H1 (cell line): ENCODE data around the gene PIGS. TPM values are rescaled to one million over a fixed set of nuclear protein-coding genes. Genes with fewer than 3 reads are reported as not detected.

Experiments used
- CTCF ChIA-PET: fragments of 300-600 bp; sonication (Branson Sonifier 250); formaldehyde crosslinking; loops from one replicate; lab custom pipeline; 2021; ENCODE audit not compliant: partially characterized antibody; lab: Charles Lee
- POLR2A ChIA-PET: fragments of 300-600 bp; sonication (Branson Sonifier 250); formaldehyde crosslinking; loops from one replicate; lab custom pipeline; 2021; ENCODE audit warnings: inconsistent platforms; ENCODE audit not compliant: partially characterized antibody; lab: Charles Lee
- DNase-seq, 2 experiments: peaks; one replicate each; pipeline versions ENCODE4 v3.0.0 to v3.0.0-alpha.2; 2010 to 2022; ENCODE audit warnings: low spot score in 2 of 2, low read depth in 1 of 2, mixed read lengths in 1 of 2
- FAIRE-seq: peaks from 2 replicates; lab custom pipeline; 2011; peaks lifted over from hg19 to GRCh38; lab: Jason Lieb, UNC
- H2AFZ ChIP-seq: 2 replicates; pipeline ENCODE4 v1.8.1; 2012; ENCODE audit warnings: low read length, inconsistent platforms
- H2AK5ac ChIP-seq: 2 replicates; pipeline ENCODE4 v1.6.1; 2013; ENCODE audit warnings: low read depth, low read length
- H2BK120ac ChIP-seq: replicated peaks from 2 replicates; pipeline ENCODE3; 2013; ENCODE audit warnings: low read depth, low read length, inconsistent platforms
- H2BK12ac ChIP-seq: 2 replicates; pipeline ENCODE4 v1.6.1; 2013; ENCODE audit warnings: low read depth, low read length
- H2BK15ac ChIP-seq: 2 replicates; pipeline ENCODE4 v1.6.1; 2013; ENCODE audit warnings: low read length
- H2BK20ac ChIP-seq: 2 replicates; pipeline ENCODE4 v1.6.1; 2013; ENCODE audit warnings: low read length
- H2BK5ac ChIP-seq: 2 replicates; pipeline ENCODE4 v1.6.1; 2013; ENCODE audit warnings: low read depth, low read length
- H3K14ac ChIP-seq: 2 replicates; pipeline ENCODE4 v1.6.1; 2013; ENCODE audit warnings: inconsistent platforms; ENCODE audit not compliant: insufficient read length
- H3K18ac ChIP-seq: 2 replicates; pipeline ENCODE4 v1.6.1; 2013; ENCODE audit warnings: low read length; ENCODE audit errors: extremely low read depth
- H3K23ac ChIP-seq: 2 replicates; pipeline ENCODE4 v1.6.1; 2013; ENCODE audit warnings: inconsistent platforms; ENCODE audit not compliant: insufficient read length
- H3K23me2 ChIP-seq: 2 replicates; pipeline ENCODE4 v1.6.1; 2013; ENCODE audit warnings: low read depth, low read length
- H3K27ac ChIP-seq: 2 replicates; pipeline ENCODE4 v1.6.1; 2011; ENCODE audit warnings: low read depth, low read length, inconsistent platforms
- H3K27me3 ChIP-seq, 4 experiments: replicated peaks in 1 of 4; 1 replicate in 1 of 4; 2 replicates in 3 of 4; pipeline versions ENCODE4 v1.6.1 to v1.8.1; 2011 to 2013; ENCODE audit warnings: low read length in 3 of 4, mild to moderate bottlenecking in 3 of 4, inconsistent platforms in 2 of 4, mixed read lengths in 2 of 4, moderate library complexity in 1 of 4; ENCODE audit not compliant: control insufficient read depth in 3 of 4, insufficient read depth in 3 of 4; ENCODE audit errors: extremely low read depth in 1 of 4
- H3K36me3 ChIP-seq, 4 experiments: 2 replicates each; pipeline versions ENCODE4 v1.6.1 to v1.8.1; 2011 to 2013; ENCODE audit warnings: mild to moderate bottlenecking in 4 of 4, low read length in 3 of 4, moderate library complexity in 2 of 4, control low read depth in 1 of 4, inconsistent platforms in 1 of 4; ENCODE audit not compliant: insufficient read depth in 4 of 4, control insufficient read depth in 2 of 4
- H3K4ac ChIP-seq: replicated peaks from 2 replicates; pipeline ENCODE3; 2013; ENCODE audit warnings: low read length, low read depth, mixed read lengths, inconsistent platforms; ENCODE audit not compliant: insufficient read length
- H3K4me1 ChIP-seq, 4 experiments: replicated peaks in 1 of 4; 1 replicate in 1 of 4; 2 replicates in 3 of 4; pipeline versions ENCODE4 v1.6.1 to v1.8.1; 2011 to 2013; ENCODE audit warnings: low read length in 3 of 4, inconsistent platforms in 2 of 4, mixed read lengths in 1 of 4; ENCODE audit not compliant: insufficient read depth in 4 of 4, control insufficient read depth in 3 of 4
- H3K4me2 ChIP-seq, 2 experiments: 2 replicates each; pipeline versions ENCODE4 v1.6.1 to v1.8.1; 2011 to 2013; ENCODE audit warnings: low read depth in 2 of 2, low read length in 2 of 2, control low read depth in 1 of 2, inconsistent platforms in 1 of 2, mild to moderate bottlenecking in 1 of 2; ENCODE audit not compliant: insufficient read depth in 1 of 2
- H3K4me3 ChIP-seq, 4 experiments: fragments of 200-600, 300-600 bp in 1 of 4; sonication (generic), shearing (Covaris generic), sonication (Bioruptor Twin) in 1 of 4; 2 replicates each; pipeline versions ENCODE4 v1.5.1 to v1.8.1; 2011 to 2016; ENCODE audit warnings: low read length in 4 of 4, low read depth in 3 of 4, control low read depth in 2 of 4, inconsistent platforms in 2 of 4, mild to moderate bottlenecking in 2 of 4, mixed read lengths in 1 of 4, moderate library complexity in 1 of 4; ENCODE audit not compliant: insufficient read depth in 2 of 4; ENCODE audit errors: extremely low read depth in 1 of 4
- H3K56ac ChIP-seq: replicated peaks from 2 replicates; pipeline ENCODE3; 2013; ENCODE audit warnings: low read depth, mild to moderate bottlenecking, mixed read lengths, low read length, inconsistent platforms; ENCODE audit not compliant: insufficient read length
- H3K79me1 ChIP-seq: 2 replicates; pipeline ENCODE4 v1.6.1; 2013; ENCODE audit warnings: low read depth, low read length, control low read depth
- H3K79me2 ChIP-seq, 2 experiments: 2 replicates each; pipeline versions ENCODE4 v1.6.1 to v1.8.1; 2012 to 2013; ENCODE audit warnings: low read length in 2 of 2, mild to moderate bottlenecking in 2 of 2, inconsistent platforms in 1 of 2; ENCODE audit not compliant: insufficient read depth in 2 of 2, control insufficient read depth in 1 of 2
- H3K9ac ChIP-seq, 4 experiments: replicated peaks in 1 of 4; 1 replicate in 1 of 4; 2 replicates in 3 of 4; pipeline versions ENCODE4 v1.6.1 to v1.8.1; 2011 to 2013; ENCODE audit warnings: low read depth in 3 of 4, low read length in 3 of 4, control low read depth in 2 of 4, mild to moderate bottlenecking in 2 of 4, moderate library complexity in 2 of 4, inconsistent platforms in 1 of 4; ENCODE audit errors: extremely low read depth in 1 of 4
- H3K9me3 ChIP-seq, 2 experiments: 2 replicates each; pipeline versions ENCODE4 v1.6.1 to v1.8.1; 2012 to 2013; ENCODE audit warnings: mild to moderate bottlenecking in 2 of 2, moderate library complexity in 2 of 2, control low read depth in 1 of 2, inconsistent platforms in 1 of 2, low read depth in 1 of 2, low read length in 1 of 2, mixed read lengths in 1 of 2; ENCODE audit not compliant: insufficient read depth in 2 of 2
- H4K20me1 ChIP-seq, 2 experiments: replicated peaks in 1 of 2; 2 replicates each; pipeline versions ENCODE3 to v1.8.1; 2011 to 2013; ENCODE audit warnings: inconsistent platforms in 2 of 2, low read length in 2 of 2, mild to moderate bottlenecking in 1 of 2; ENCODE audit not compliant: insufficient read depth in 2 of 2, control insufficient read depth in 1 of 2
- H4K5ac ChIP-seq: 2 replicates; pipeline ENCODE4 v1.6.1; 2013; ENCODE audit warnings: low read length, low read depth, mixed read lengths, inconsistent platforms; ENCODE audit not compliant: insufficient read length
- H4K8ac ChIP-seq: 2 replicates; pipeline ENCODE4 v1.8.0; 2013; ENCODE audit warnings: mild to moderate bottlenecking, moderate library complexity, low read length, inconsistent platforms; ENCODE audit not compliant: insufficient read depth; ENCODE audit errors: extremely low read depth
- H4K91ac ChIP-seq: replicated peaks from 2 replicates; pipeline ENCODE3; 2013; ENCODE audit warnings: low read length, mixed read lengths, inconsistent platforms; ENCODE audit not compliant: insufficient read length
- EGR1 ChIP-seq: IDR thresholded peaks from 2 replicates; pipeline ENCODE4 v1.6.1; 2011; ENCODE audit warnings: low read depth, low read length, borderline replicate concordance
- MAFK ChIP-seq: IDR thresholded peaks from 2 replicates; pipeline ENCODE4 v1.6.1; 2012; ENCODE audit warnings: low read depth, mild to moderate bottlenecking, improper control_type of control experiment, low read length
- PHF8 ChIP-seq: fragments of 200-600 bp; sonication (generic); conservative IDR thresholded peaks from 2 replicates; pipeline ENCODE4 v1.7.1; 2012; ENCODE audit warnings: low read depth, mild to moderate bottlenecking, inconsistent platforms, low read length, moderate library complexity
- POLR2AphosphoS5 ChIP-seq: IDR thresholded peaks from 2 replicates; pipeline ENCODE4 v1.6.1; 2011; ENCODE audit warnings: low read depth, low read length
- RAD21 ChIP-seq, 2 experiments: IDR thresholded peaks in 1 of 2; conservative IDR thresholded peaks in 1 of 2; 2 replicates each; pipeline ENCODE4 v1.6.1; 2011; ENCODE audit warnings: low read depth in 2 of 2, low read length in 2 of 2, improper control_type of control experiment in 1 of 2, inconsistent platforms in 1 of 2, mild to moderate bottlenecking in 1 of 2, moderate library complexity in 1 of 2
- RNF2 ChIP-seq: fragments of 200-900, 300-1000 bp; sonication (generic); IDR thresholded peaks from 2 replicates; pipeline ENCODE4 v1.7.1; 2016; ENCODE audit warnings: borderline replicate concordance, low read depth, mild to moderate bottlenecking, antibody characterized with exemption, low read length; ENCODE audit not compliant: poor library complexity, severe bottlenecking; ENCODE audit errors: missing control alignments
- SIN3A ChIP-seq, 2 experiments: IDR thresholded peaks in 1 of 2; conservative IDR thresholded peaks in 1 of 2; 2 replicates each; pipeline ENCODE4 v1.6.1; 2011 to 2012; ENCODE audit warnings: low read length in 2 of 2, improper control_type of control experiment in 1 of 2, low read depth in 1 of 2, mild to moderate bottlenecking in 1 of 2
- TAF1 ChIP-seq: IDR thresholded peaks from 2 replicates; pipeline ENCODE4 v1.6.1; 2011; ENCODE audit warnings: mild to moderate bottlenecking, low read depth, low read length
- WGBS, 2 experiments: shearing (Covaris generic) in 1 of 2; methylation state at CpG; one replicate each; pipeline versions ENCODE4 v1.1.6 to v1.1.7; 2013 to 2015; ENCODE audit warnings: low lambda C conversion rate in 2 of 2, mixed read lengths in 2 of 2, inconsistent platforms in 1 of 2, low coverage in 1 of 2, missing lambda C conversion rate in 1 of 2; ENCODE audit not compliant: insufficient replicate concordance in 2 of 2, insufficient coverage in 1 of 2, insufficient read length in 1 of 2; ENCODE audit errors: extremely low coverage in 1 of 2, missing lambda C conversion rate in 1 of 2; 5-methylcytosine and 5-hydroxymethylcytosine counted together
- polyA plus RNA-seq, 7 experiments: library from polyadenylated mRNA; depleted of rRNA in 3 of 7; stranded (reverse) in 5 of 7; unstranded in 2 of 7; fragments of >200 nt in 5 of 7; fragments of 200-250 nt in 2 of 7; gene quantifications; 1 replicate in 5 of 7; 2 replicates in 1 of 7; 4 replicates in 1 of 7; pipeline versions ENCODE4 v1.2.1 to v1.2.3, GENCODE V29; 2011 to 2013; ENCODE audit warnings: missing spikeins in 2 of 7, mixed read lengths in 2 of 7
- total RNA-seq: library from RNA; stranded (reverse); fragmentation: NEBNext Ultra II Directional; extraction: Animal tissue kit (Norgen Biotek cat#: 25700); gene quantifications from 2 replicates; pipeline ENCODE4 v1.2.1, GENCODE V29; 2021

The PIGS gene
- total and polyA plus RNA-seq, 2 of the 8 experiments (the other 6 are each of a cell fraction or from before 2014, with no cell fraction given), result 44.3 to 50.6 TPM

DNA sequence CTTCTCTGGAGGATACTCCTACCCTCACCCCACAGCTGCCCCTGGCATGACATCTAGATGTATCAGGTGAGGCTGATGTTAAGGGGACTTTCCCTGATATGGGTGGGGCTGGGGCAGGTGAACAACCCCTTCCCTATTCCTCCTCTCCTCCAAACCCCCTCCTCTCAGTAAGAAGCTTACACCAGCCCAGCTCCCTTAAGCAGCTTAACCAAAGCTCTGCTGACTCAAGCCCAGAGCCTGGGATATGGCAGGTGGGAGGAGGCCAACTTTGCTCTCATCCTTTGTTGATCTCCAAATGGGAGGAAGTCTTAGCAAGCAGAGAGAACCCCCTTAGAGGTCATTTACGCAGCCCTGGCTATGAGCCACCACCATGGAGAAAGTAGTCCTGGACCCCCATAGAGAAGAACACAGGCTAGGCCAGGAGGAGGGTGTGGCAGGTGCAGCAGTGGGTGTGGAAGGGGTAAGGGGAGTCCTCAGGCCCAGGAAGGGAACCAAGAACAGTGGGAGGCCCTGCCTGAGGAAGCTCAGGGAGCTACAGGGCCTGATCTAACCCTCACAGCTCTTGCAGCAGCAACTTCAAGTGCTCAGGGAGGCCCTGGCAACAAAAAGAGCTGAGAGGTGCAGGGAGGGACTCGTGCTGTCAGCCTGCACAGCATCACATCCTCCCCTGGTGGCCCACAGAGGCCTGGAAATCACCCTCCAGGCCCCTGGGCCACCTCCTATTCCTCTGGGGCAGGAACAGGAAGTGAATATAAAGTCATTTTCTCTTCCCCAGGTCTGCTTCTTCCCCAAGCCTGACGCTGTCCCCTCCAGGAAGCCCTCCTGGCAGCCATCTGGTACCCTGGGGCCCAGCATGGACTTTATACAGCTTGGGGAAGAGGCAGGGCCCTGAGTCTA is 21.8 kb downstream of the PIGS start:
- FAIRE-seq (no peak), DNase-seq (no peak)
- H2BK15ac ChIP-seq, result no peak overlapping the region
- no peak overlapping the region for H3K14ac ChIP-seq
- no peak overlapping the region for H3K4me3 ChIP-seq
- peaks cover 7% of the 10 kb centered on the region for H3K79me1 ChIP-seq
- peaks cover 7% of the 10 kb centered on the region; the same call in 1 of the 2 replicates for H3K23me2 ChIP-seq
- no peak overlapping the region for H2AK5ac ChIP-seq
- no peak overlapping the region for H4K91ac ChIP-seq
- no peak overlapping the region for H3K27ac ChIP-seq
- no peak overlapping the region for H4K8ac ChIP-seq
- no peak overlapping the region for H2BK120ac ChIP-seq
- ChIA-PET CTCF (interaction anchor here (0.7 to 18.4 kb wide), 25 partner anchors 8 to 347 kb away, joined by 3 to 547 read pairs (median 4); partner anchors contain the start of genes ALDOC, FOXN1, PIGS and SLC13A2), POLR2A (interaction anchor here (1.3 to 3.9 kb wide), 2 partner anchors 20 to 185 kb away, joined by 3 to 23 read pairs; partner anchors contain the start of gene PIGS)
- H3K9me3 ChIP-seq, result no peaks in the 10 kb centered on the region
- no peak overlapping the region for H3K18ac ChIP-seq
- H4K5ac ChIP-seq, result no peak overlapping the region
- no peak overlapping the region for H3K9ac ChIP-seq
- H3K36me3 ChIP-seq, result peaks cover 2 to 18% (median 4%) of the 10 kb centered on the region in 4 experiments; a peak in 4 of 8 replicates
- peaks cover 0 to 16% (median 5%) of the 10 kb centered on the region in 4 experiments; a peak in 5 of 7 replicates for H3K4me1 ChIP-seq
- 88% methylated on average over 3 of the region's 3 CpGs; no CpG with 5 or more reads in 1 of the 2 experiments for WGBS, 2 experiments
- H3K4ac ChIP-seq, result no peak overlapping the region
- no peak overlapping the region for H2AFZ ChIP-seq
- H3K56ac ChIP-seq, result no peak overlapping the region
- no peak overlapping the region for H3K23ac ChIP-seq
- no peaks in the 10 kb centered on the region; a peak in 1 of 7 replicates for H3K27me3 ChIP-seq
- H3K4me2 ChIP-seq, result no peak overlapping the region
- H2BK5ac ChIP-seq, result no peak overlapping the region
- peaks cover 0 to 10% of the 10 kb centered on the region in 2 experiments; a peak in 1 of 4 replicates for H3K79me2 ChIP-seq
- no peak overlapping the region for H2BK12ac ChIP-seq
- H2BK20ac ChIP-seq, result no peak overlapping the region
- H4K20me1 ChIP-seq, result peaks cover 2 to 12% of the 10 kb centered on the region in 2 experiments
- TF ChIP-seq PHF8 (no peak), MAFK (no peak), POLR2AphosphoS5 (no peak), EGR1 (no peak), SIN3A (conservative IDR thresholded peaks at IDR 0.05 in 1 of 2, IDR thresholded peaks at IDR 0.05 in 1 of 2; ENCODE audit: low read depth in 1 of 2, low read length in 2 of 2) (no peak), TAF1 (no peak), RNF2 (no peak), RAD21 (IDR thresholded peaks at IDR 0.05 in 1 of 2, conservative IDR thresholded peaks at IDR 0.05 in 1 of 2; ENCODE audit: low read depth in 2 of 2, low read length in 2 of 2) (no peak)
